Epidermal melanocyte (primary cell): ENCODE results near the gene MALRD1.
"Not testable (repeated sequence)": the region's sequence is repeated elsewhere in the genome, so short reads cannot be mapped to it uniquely, and the experiment has no call there.

Source experiments
- DNase-seq: peaks from one replicate; pipeline ENCODE4 v3.0.0; 2011; ENCODE audit warnings: low spot score; ENCODE audit not compliant: insufficient read length

MALRD1 gene

DNA sequence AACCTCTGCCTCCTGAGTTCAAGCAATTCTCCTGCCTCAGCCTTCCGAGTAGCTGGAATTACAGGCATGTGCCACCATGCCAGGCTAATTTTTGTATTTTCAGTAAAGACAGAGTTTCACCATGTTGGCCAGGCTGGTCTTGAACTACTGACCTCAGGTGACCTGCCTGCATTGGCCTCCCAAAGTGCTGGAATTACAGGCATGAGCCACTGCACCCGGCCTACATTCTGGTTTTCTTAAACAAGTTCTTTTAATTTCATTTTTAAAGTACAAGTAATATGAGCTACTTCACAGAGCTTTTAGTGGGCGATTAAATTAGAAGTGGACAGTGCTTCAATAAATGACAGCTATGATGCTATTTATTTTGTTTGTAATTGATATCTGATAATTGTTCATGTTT lies 721.2 kb downstream of the MALRD1 start:
- DNase-seq: not testable (repeated sequence)

DNA sequence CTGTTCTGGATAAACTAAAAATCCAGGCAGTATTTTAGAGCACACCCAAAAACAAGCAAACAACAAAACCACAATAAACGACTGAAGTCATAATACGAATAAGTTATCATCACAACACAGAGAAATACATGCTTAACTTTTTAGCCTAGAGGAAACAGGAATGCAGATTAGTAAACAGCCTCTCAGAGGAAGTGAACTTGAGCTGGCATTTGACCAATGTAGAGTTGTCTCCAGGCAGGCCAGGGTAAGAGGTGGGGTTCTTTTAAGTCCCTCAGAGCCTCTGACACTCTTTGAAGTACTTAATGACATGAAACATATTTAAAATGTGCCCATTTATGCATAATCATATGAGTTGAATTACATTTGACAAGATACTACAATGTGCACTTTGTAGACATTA lies 724.4 kb downstream of the MALRD1 start:
- no peak for DNase-seq

DNA sequence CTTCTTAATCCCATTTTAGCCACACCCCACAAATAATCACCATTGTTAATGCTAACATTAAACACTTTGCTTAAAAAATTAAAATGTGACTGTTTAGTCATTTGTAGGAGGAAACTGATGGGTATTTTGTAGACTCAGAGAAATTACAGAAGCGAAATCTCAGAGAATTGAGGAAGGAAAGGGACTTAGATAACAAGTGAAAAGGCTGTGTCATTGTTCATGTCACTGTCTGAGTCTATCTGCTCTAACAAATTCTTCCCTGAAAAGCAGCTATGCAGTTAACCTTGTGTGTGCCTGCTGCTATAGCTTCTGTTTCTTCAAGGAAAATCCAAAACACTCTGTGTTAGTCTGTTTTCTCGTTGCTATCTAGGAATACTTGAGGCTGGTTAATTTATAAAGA lies 726.7 kb downstream of the MALRD1 start:
- DNase-seq: no peak

DNA sequence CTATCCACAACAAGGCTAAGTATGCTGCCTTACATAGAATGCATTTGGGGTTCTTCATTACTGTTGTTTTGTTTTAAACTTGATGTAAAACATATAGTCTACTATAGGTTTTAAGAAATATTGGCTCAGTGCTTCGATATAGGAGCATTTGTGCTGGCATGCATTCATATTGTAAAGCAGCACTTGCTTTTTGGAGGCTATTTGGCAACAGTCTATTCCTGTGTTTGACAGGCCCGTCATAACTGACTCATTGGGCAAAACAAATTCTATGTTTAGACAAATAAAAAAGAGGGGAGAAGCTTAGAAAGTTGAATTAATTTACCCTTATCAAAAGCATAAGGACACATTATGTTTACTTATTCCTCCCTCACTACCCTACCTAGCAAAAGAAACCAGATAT lies 729.2 kb downstream of the MALRD1 start:
- no peak for DNase-seq

DNA sequence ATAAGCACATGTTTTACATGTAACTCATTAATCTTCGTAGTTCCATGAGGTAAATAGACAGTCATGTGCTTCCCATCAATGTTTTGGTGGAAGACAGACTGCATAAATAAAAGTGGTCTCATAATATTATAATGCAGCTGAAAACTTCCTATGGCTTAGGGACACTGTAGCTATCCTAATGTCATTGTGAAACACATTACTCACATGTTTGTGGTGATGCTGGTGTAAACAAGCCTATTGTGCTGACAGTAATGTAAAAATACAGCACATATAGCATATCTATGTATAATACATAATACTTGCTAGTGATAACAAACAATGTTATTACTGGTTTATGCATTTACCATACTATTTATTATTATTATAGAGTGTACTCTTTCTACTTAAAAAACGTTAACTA lies 730.4 kb downstream of the MALRD1 start:
- DNase-seq: no peak

DNA sequence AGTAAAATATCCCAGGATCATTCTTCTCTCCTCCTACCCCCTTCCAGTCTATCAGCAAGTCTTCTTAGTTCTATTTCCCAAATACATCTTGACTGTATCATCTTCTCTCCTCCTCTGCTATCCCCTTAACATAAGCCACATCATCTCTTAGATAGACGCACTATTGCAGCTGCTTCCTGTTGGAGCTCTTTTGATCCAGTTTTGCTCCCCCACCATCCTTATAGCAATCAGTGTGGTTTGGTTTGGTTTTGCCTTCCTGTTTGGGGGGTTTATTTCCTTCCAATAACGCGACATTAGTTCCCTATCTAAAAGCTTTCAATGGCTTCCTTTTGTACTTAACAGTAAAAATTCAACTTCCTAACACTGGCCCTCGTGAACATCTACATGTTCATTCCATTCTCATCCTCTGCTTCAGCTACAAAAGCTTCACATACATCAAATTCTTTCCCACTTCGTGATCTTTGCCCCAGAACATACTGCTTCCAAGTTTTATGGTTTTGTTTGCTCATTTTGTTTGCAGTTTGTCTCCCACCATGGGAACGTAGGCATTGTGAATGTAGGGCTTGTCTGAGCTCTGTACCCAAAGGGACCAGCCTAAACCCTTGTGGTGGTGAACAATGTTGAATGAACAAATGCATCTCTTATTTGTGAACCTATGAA lies 734.0 kb downstream of the MALRD1 start:
- no peak for DNase-seq

DNA sequence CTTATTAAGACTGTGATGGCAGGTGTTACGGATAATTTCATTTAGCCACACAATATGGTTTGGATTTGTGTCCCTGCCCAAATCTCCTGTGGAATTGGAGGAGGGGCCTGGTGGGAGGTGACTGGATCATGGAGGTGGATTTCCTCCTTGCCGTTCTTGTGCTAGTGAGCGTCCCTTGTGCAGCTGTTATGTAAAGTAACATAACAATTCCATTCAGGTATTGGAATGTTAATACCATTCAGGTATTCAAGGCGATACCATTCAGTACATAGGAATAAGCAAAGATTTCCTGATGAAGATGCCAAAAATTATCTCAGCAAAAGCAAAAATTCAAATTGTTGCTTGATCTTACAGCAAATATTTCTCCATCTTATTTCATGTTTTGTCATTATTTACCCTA lies 735.1 kb downstream of the MALRD1 start:
- DNase-seq: no peak
